WTC11 (cell line): ENCODE measurements around the gene PRRG2.

Source experiments
- ATF1 ChIP-seq: sonication (generic); formaldehyde crosslinking; IDR thresholded peaks from 2 replicates; pipeline ENCODE4 v1.8.1; 2023; ENCODE audit warnings: mild to moderate bottlenecking, moderate library complexity, missing genetic modification reagents
- CBFB ChIP-seq: sonication (generic); formaldehyde crosslinking; IDR thresholded peaks from 2 replicates; pipeline ENCODE4 v1.8.1; 2022; ENCODE audit warnings: mild to moderate bottlenecking, low read depth, missing genetic modification reagents
- NFYB ChIP-seq: sonication (generic); formaldehyde crosslinking; conservative IDR thresholded peaks from 2 replicates; pipeline ENCODE4 v1.8.0; 2022; ENCODE audit warnings: low read depth, missing genetic modification reagents
- PRRX2 ChIP-seq: fragments of 250-450 bp; sonication (Bioruptor Pico); IDR thresholded peaks from 2 replicates; pipeline ENCODE4 v1.8.0; 2021; ENCODE audit warnings: mild to moderate bottlenecking
- SP1 ChIP-seq: sonication (generic); formaldehyde crosslinking; conservative IDR thresholded peaks from 2 replicates; pipeline ENCODE4 v1.8.1; 2022; ENCODE audit warnings: missing genetic modification reagents
- ZBTB21 ChIP-seq: sonication (generic); formaldehyde crosslinking; IDR thresholded peaks from 2 replicates; pipeline ENCODE4 v1.8.1; 2023; ENCODE audit warnings: mild to moderate bottlenecking, missing genetic modification reagents, borderline replicate concordance
- ZNF121 ChIP-seq: sonication (generic); formaldehyde crosslinking; IDR thresholded peaks from 2 replicates; pipeline ENCODE4 v1.8.0; 2023; ENCODE audit warnings: missing genetic modification reagents
- ZNF138 ChIP-seq: sonication (generic); formaldehyde crosslinking; conservative IDR thresholded peaks from 2 replicates; pipeline ENCODE4 v1.8.1; 2022; ENCODE audit warnings: mild to moderate bottlenecking, moderate library complexity, missing genetic modification reagents
- ZNF219 ChIP-seq: sonication (generic); formaldehyde crosslinking; IDR thresholded peaks from 2 replicates; pipeline ENCODE4 v1.8.0; 2023; ENCODE audit warnings: missing genetic modification reagents, mild to moderate bottlenecking, borderline replicate concordance
- TF ChIP-seq, protein P1 (sequence below): sonication (generic); formaldehyde crosslinking; IDR thresholded peaks from 2 replicates; pipeline ENCODE4 v1.8.1; 2022; ENCODE audit warnings: mild to moderate bottlenecking, moderate library complexity, missing genetic modification reagents
- TF ChIP-seq, protein P2 (sequence below): fragments of 200-600 bp; IDR thresholded peaks from 2 replicates; pipeline ENCODE4 v1.8.0; 2022; ENCODE audit warnings: antibody characterized with exemption
- TF ChIP-seq, protein P3 (sequence below): sonication (generic); formaldehyde crosslinking; IDR thresholded peaks from 2 replicates; pipeline ENCODE4 v1.8.1; 2022; ENCODE audit warnings: missing genetic modification reagents, borderline replicate concordance
- TF ChIP-seq, protein P4 (sequence below): sonication (generic); formaldehyde crosslinking; IDR thresholded peaks from 2 replicates; pipeline ENCODE4 v1.8.1; 2022; ENCODE audit warnings: mild to moderate bottlenecking, missing genetic modification reagents, moderate library complexity, borderline replicate concordance

DNA sequence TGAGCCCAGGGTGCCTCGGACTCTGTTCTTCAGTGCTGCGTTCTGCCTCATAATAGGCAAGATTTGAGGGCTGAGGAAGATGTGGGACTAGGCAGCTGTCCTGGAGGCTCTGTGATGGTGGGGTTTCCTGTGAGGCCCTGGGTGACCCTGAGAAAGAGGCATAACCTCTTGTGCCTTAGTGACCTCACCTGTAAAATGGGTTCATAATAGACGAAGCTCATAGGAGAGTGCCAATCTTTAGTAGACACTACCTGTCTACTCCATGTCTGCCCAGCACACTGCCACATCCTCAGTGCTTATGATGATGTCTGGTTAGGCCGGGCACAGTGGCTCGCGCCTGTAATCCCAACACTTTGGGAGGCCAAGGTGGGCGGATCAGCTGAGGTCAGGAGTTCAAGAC, 35.4 kb downstream of the PRRG2 start:
- TF ChIP-seq, protein P1, sequence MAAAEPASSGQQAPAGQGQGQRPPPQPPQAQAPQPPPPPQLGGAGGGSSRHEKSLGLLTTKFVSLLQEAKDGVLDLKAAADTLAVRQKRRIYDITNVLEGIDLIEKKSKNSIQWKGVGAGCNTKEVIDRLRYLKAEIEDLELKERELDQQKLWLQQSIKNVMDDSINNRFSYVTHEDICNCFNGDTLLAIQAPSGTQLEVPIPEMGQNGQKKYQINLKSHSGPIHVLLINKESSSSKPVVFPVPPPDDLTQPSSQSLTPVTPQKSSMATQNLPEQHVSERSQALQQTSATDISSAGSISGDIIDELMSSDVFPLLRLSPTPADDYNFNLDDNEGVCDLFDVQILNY (CRISPR knock-in tag) = no peak
- TF ChIP-seq, protein P2, sequence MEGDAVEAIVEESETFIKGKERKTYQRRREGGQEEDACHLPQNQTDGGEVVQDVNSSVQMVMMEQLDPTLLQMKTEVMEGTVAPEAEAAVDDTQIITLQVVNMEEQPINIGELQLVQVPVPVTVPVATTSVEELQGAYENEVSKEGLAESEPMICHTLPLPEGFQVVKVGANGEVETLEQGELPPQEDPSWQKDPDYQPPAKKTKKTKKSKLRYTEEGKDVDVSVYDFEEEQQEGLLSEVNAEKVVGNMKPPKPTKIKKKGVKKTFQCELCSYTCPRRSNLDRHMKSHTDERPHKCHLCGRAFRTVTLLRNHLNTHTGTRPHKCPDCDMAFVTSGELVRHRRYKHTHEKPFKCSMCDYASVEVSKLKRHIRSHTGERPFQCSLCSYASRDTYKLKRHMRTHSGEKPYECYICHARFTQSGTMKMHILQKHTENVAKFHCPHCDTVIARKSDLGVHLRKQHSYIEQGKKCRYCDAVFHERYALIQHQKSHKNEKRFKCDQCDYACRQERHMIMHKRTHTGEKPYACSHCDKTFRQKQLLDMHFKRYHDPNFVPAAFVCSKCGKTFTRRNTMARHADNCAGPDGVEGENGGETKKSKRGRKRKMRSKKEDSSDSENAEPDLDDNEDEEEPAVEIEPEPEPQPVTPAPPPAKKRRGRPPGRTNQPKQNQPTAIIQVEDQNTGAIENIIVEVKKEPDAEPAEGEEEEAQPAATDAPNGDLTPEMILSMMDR = no peak
- TF ChIP-seq, protein P3, sequence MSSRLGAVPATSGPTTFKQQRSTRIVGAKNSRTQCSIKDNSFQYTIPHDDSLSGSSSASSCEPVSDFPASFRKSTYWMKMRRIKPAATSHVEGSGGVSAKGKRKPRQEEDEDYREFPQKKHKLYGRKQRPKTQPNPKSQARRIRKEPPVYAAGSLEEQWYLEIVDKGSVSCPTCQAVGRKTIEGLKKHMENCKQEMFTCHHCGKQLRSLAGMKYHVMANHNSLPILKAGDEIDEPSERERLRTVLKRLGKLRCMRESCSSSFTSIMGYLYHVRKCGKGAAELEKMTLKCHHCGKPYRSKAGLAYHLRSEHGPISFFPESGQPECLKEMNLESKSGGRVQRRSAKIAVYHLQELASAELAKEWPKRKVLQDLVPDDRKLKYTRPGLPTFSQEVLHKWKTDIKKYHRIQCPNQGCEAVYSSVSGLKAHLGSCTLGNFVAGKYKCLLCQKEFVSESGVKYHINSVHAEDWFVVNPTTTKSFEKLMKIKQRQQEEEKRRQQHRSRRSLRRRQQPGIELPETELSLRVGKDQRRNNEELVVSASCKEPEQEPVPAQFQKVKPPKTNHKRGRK (CRISPR knock-in tag) = no peak
- TF ChIP-seq ATF1 (CRISPR knock-in tag) (no peak), ZNF121 (CRISPR knock-in tag) (no peak), ZNF219 (CRISPR knock-in tag) (no peak), CBFB (CRISPR knock-in tag) (no peak), ZNF138 (CRISPR knock-in tag) (no peak), SP1 (CRISPR knock-in tag) (no peak), NFYB (CRISPR knock-in tag) (no peak), PRRX2 (CRISPR knock-in tag) (no peak), ZBTB21 (CRISPR knock-in tag) (no peak)
- TF ChIP-seq, protein P4, sequence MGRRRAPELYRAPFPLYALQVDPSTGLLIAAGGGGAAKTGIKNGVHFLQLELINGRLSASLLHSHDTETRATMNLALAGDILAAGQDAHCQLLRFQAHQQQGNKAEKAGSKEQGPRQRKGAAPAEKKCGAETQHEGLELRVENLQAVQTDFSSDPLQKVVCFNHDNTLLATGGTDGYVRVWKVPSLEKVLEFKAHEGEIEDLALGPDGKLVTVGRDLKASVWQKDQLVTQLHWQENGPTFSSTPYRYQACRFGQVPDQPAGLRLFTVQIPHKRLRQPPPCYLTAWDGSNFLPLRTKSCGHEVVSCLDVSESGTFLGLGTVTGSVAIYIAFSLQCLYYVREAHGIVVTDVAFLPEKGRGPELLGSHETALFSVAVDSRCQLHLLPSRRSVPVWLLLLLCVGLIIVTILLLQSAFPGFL (CRISPR knock-in tag) = no peak
